ENCODE data around the gene FGF12.
A peak's percentile ranks its signal among the peaks of the same experiment; 100 is the strongest.

Gene FGF12

DNA sequence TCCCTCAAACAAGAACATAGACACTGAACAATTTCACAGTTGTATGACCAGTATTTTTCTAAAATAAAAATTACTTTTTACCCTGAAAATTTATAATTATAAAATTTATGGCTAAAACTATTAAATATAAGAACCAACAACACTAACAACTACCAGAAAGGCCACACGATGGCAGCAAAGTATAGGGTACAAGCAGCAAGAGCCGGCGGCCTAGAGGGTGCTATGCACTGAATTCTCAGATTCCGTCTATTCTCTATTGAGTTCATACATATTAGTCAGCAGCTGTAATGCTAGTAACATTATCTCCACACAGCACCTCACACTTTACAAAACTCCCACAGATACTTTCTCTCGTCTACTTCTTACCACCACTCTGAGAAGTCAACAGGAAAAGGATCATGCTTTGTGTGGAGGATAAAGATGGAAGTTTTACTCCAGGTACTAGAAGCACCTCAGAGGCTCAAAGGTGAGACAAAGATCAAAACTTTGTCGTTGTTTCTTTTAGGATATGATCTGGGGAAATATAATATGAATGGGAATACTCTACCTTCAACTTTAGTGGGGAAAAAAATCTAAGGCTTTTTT lies 160.5 kb downstream of the FGF12 start:
- TF ChIP-seq, protein P1, sequence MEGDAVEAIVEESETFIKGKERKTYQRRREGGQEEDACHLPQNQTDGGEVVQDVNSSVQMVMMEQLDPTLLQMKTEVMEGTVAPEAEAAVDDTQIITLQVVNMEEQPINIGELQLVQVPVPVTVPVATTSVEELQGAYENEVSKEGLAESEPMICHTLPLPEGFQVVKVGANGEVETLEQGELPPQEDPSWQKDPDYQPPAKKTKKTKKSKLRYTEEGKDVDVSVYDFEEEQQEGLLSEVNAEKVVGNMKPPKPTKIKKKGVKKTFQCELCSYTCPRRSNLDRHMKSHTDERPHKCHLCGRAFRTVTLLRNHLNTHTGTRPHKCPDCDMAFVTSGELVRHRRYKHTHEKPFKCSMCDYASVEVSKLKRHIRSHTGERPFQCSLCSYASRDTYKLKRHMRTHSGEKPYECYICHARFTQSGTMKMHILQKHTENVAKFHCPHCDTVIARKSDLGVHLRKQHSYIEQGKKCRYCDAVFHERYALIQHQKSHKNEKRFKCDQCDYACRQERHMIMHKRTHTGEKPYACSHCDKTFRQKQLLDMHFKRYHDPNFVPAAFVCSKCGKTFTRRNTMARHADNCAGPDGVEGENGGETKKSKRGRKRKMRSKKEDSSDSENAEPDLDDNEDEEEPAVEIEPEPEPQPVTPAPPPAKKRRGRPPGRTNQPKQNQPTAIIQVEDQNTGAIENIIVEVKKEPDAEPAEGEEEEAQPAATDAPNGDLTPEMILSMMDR (IDR thresholded peaks at IDR 0.05; ENCODE audit: control extremely low read depth, extremely low read depth, low read depth, missing control alignments), result peak; percentile 54
- CTCF ChIA-PET, result interaction anchor here (0.7 to 3.5 kb wide), 11 partner anchors 13 to 1026 kb away, joined by 3 to 21 read pairs (median 3); no protein-coding TSS in a partner anchor
- DNase-seq (ENCODE audit: extremely low spot score), result peak; percentile 50
- POLR2A ChIA-PET, result no interaction called here

DNA sequence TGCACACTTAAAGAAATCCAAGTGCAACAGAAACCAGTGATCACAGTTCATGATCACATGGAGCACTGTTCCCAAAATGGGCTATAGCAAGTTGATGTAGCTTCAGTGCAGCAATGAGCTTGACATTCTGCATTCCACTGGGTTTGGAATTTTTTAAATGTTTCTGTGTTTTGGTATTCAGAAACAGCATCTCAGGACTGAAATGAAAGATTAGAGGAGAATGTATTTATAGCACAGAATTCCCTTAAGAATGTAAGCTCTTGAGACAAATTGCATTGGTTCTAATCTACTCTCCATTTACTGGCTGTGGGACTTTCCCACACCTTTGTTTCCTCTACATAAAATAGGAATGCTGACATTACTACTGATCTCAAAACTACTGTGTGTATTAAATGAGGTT lies 162.7 kb downstream of the FGF12 start:
- ChIA-PET CTCF (interaction anchor here (1.5 to 3.5 kb wide), 4 partner anchors 353 to 1751 kb away, joined by 3 to 21 read pairs (median 7); partner anchors contain the start of gene MB21D2), POLR2A (no interaction called here)
- TF ChIP-seq, protein P1 (IDR thresholded peaks at IDR 0.05; ENCODE audit: control extremely low read depth, extremely low read depth, low read depth, missing control alignments), result no peak
- no peak for DNase-seq (ENCODE audit: extremely low spot score)

DNA sequence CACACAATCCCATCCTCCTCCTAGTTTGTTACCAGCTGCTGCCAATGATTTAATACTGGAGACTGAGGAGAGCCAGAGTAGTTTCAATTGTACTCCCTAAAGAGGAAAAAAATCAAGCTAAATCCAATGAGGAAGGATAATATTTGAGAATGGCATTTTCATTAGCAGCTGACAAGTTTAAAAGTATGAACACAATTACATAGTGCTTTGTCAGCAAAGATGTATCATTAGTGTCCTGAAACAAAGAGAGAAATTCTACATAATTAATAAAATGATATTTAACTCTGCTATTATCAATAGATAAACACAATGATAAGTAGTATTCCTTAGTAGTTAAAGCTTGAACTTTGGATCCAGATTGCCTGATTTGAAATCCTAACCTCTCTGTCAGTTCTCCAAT lies 163.9 kb downstream of the FGF12 start:
- ChIA-PET CTCF (interaction anchor here (0.9 to 2.5 kb wide), 3 partner anchors 240 to 1752 kb away, joined by 3 to 8 read pairs (median 6); no protein-coding TSS in a partner anchor), POLR2A (no interaction called here)
- TF ChIP-seq, protein P1 (IDR thresholded peaks at IDR 0.05; ENCODE audit: control extremely low read depth, extremely low read depth, low read depth, missing control alignments), result no peak
- DNase-seq (ENCODE audit: extremely low spot score), result no peak

DNA sequence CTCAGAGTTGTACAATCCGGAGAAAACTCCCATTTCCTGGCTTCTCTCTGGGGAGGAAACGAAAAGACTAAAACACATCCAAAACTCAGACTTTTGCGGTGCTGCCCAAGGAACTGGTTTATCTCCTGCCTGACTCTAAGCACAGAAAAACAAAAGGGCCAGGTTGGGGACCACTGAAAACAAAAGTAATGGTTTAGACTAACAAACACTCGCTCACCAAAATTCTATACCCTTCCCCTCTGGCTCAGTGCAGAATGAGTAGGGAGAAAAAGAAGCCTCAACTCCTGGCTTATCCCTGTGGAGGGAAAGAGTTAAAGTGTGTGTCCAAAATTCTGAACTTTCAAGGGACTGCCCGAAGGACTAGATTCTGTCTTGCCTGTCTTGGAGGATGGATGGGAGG lies 173.6 kb downstream of the FGF12 start:
- ChIA-PET CTCF (interaction anchor here (0.9 to 1.0 kb wide), 2 partner anchors 9 kb away, joined by 3 read pairs; no protein-coding TSS in a partner anchor), POLR2A (no interaction called here)
- DNase-seq (ENCODE audit: extremely low spot score), result no peak
- TF ChIP-seq, protein P1 (IDR thresholded peaks at IDR 0.05; ENCODE audit: control extremely low read depth, extremely low read depth, low read depth, missing control alignments), result no peak

DNA sequence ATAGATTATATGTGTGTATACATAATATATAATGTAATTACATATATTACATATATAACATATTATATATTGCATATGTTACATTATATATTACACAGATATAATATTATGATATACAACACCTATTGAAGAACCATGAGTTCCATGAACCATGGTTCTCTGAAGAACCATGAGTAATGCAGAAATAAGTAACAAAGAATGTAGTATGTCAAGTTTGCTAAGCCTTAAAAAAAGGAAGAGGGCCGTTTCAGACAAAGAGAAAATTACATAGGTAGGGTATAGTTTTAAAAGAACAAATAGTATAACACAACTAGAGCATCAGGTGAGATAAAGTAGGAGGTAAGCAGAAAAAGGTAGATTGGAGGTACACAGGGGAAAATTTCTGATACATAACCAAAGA lies 177.0 kb downstream of the FGF12 start:
- POLR2A ChIA-PET, result no interaction called here
- CTCF ChIA-PET, result no interaction called here
- DNase-seq (ENCODE audit: extremely low spot score), result no peak
- TF ChIP-seq, protein P1 (IDR thresholded peaks at IDR 0.05; ENCODE audit: control extremely low read depth, extremely low read depth, low read depth, missing control alignments), result no peak

DNA sequence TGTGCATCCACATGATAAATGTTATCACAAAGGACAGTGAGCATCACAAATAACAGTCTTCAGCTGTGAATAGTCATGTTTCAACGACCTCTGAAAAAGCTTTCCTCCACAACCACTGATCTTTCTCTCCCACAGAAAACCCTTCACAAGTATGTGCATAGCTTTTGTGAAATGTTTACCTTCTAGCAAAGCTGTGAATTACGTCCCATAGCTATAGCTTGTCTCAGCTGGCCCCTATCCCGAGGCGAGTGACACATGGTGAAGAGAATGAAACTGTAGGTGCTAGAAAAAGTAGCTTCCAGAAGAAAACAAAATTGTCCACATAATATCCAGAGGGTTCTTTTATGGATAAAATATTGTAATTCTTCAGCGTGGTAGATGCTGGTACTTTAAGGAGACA lies 182.0 kb downstream of the FGF12 start:
- POLR2A ChIA-PET, result no interaction called here
- TF ChIP-seq, protein P1 (IDR thresholded peaks at IDR 0.05; ENCODE audit: control extremely low read depth, extremely low read depth, low read depth, missing control alignments), result no peak
- CTCF ChIA-PET, result interaction anchor here (0.8 to 1.5 kb wide), 3 partner anchors 9 to 14 kb away, joined by 3 to 5 read pairs (median 3); no protein-coding TSS in a partner anchor
- no peak for DNase-seq (ENCODE audit: extremely low spot score)

Data from GM10248 (cell line).